HepG2 (cell line): Measurements from ENCODE around the gene PPP2R5C. TPM values are rescaled to one million over a fixed set of nuclear protein-coding genes. Genes with fewer than 3 reads are reported as not detected.

Experiments
- ATAC-seq: fragments of 200-7000 bp; cut with Tn5 transposase; 3 replicates; pipeline ENCODE4 v1.9.1; 2020; ENCODE audit warnings: mild to moderate bottlenecking, moderate library complexity
- BruUV-seq: library from RNA; stranded (reverse); fragments of 400-500 nt; replicated peaks from 2 replicates; lab custom pipeline; 2021; lab: Mats Ljungman, UMichigan
- CTCF ChIA-PET: fragments of 300-600 bp; formaldehyde crosslinking; extraction: SDS; loops from one replicate; lab custom pipeline; 2021; ENCODE audit warnings: low total read pairs, inconsistent platforms, low intra/inter-chr PET ratio; lab: Yijun Ruan, JAX
- POLR2A ChIA-PET: fragments of 350-600 bp; sonication (Branson Sonifier 250); formaldehyde crosslinking; loops from one replicate; lab custom pipeline; 2020; ENCODE audit warnings: antibody characterized with exemption, inconsistent platforms; lab: Yijun Ruan, JAX
- DNase-seq: peaks from one replicate; pipeline ENCODE4 v3.0.0-alpha.2; 2015; ENCODE audit warnings: low spot score
- FAIRE-seq: peaks from 3 replicates; lab custom pipeline; 2011; peaks lifted over from hg19 to GRCh38; lab: Jason Lieb, UNC
- H2AFZ ChIP-seq: one replicate; pipeline ENCODE4 v1.6.1; 2011; ENCODE audit warnings: low read length, inconsistent platforms
- H3K27ac ChIP-seq: fragments of 300-600 bp; 3 replicates; pipeline ENCODE4 v1.8.0; 2011; ENCODE audit warnings: mixed run types, mild to moderate bottlenecking, mixed read lengths, low read length, inconsistent platforms; ENCODE audit not compliant: insufficient read depth; ENCODE audit errors: extremely low read length
- H3K27me3 ChIP-seq, 2 experiments: fragments of 200-600 bp in 1 of 2; 2 replicates in 1 of 2; 3 replicates in 1 of 2; pipeline versions ENCODE4 v1.6.0 to v1.8.0; 2011; ENCODE audit warnings: low read length in 2 of 2, mild to moderate bottlenecking in 2 of 2, moderate library complexity in 2 of 2, inconsistent platforms in 1 of 2; ENCODE audit not compliant: insufficient read depth in 2 of 2, control insufficient read depth in 1 of 2
- H3K36me3 ChIP-seq, 2 experiments: fragments of 200-600 bp in 1 of 2; replicated peaks in 1 of 2; 2 replicates in 1 of 2; 3 replicates in 1 of 2; pipeline versions ENCODE4 v1.5.1 to v1.8.0; 2011; ENCODE audit warnings: low read length in 2 of 2, inconsistent platforms in 1 of 2; ENCODE audit not compliant: insufficient read depth in 2 of 2, control insufficient read depth in 1 of 2
- H3K4me1 ChIP-seq: 2 replicates; pipeline ENCODE4 v1.5.1; 2012; ENCODE audit warnings: low read length, inconsistent platforms; ENCODE audit not compliant: insufficient read depth
- H3K4me2 ChIP-seq: 2 replicates; pipeline ENCODE4 v1.6.0; 2011; ENCODE audit warnings: low read depth, low read length, inconsistent platforms
- H3K4me3 ChIP-seq, 3 experiments: fragments of 200-600 bp in 1 of 3; sonication (generic), shearing (Covaris generic) in 1 of 3; replicated peaks in 1 of 3; 2 replicates each; pipeline ENCODE4 v1.5.1; 2011 to 2016; ENCODE audit warnings: low read length in 3 of 3, inconsistent platforms in 2 of 3, low read depth in 2 of 3, mild to moderate bottlenecking in 2 of 3, control low read depth in 1 of 3, mixed read lengths in 1 of 3; ENCODE audit not compliant: insufficient read depth in 1 of 3
- H3K79me2 ChIP-seq: one replicate; pipeline ENCODE4 v1.6.1; 2011; ENCODE audit warnings: low read length, inconsistent platforms; ENCODE audit not compliant: insufficient read depth
- H3K9ac ChIP-seq: 2 replicates; pipeline ENCODE4 v1.6.0; 2011; ENCODE audit warnings: mild to moderate bottlenecking, low read depth, low read length, inconsistent platforms; ENCODE audit not compliant: insufficient read depth
- H3K9me3 ChIP-seq: 2 replicates; pipeline ENCODE4 v1.5.1; 2012; ENCODE audit warnings: mild to moderate bottlenecking, low read length
- H4K20me1 ChIP-seq: 2 replicates; pipeline ENCODE4 v1.6.0; 2011; ENCODE audit warnings: inconsistent platforms, mild to moderate bottlenecking, low read length, moderate library complexity; ENCODE audit not compliant: insufficient read depth
- JDP2 ChIP-seq: sonication (generic); formaldehyde crosslinking; IDR thresholded peaks from 2 replicates; pipeline ENCODE4 v1.8.1; 2022; ENCODE audit warnings: missing genetic modification reagents, borderline replicate concordance
- POLR2AphosphoS5 ChIP-seq: IDR thresholded peaks from 2 replicates; pipeline ENCODE4 v1.6.1; 2012; ENCODE audit warnings: low read depth, low read length
- ZSCAN31 ChIP-seq: sonication (generic); formaldehyde crosslinking; IDR thresholded peaks from 2 replicates; pipeline ENCODE4 v1.5.0; 2020; ENCODE audit warnings: low read depth, mild to moderate bottlenecking, missing genetic modification reagents
- WGBS: methylation state at CpG from one replicate; pipeline ENCODE4 v1.1.6; 2017; ENCODE audit warnings: low lambda C conversion rate; 5-methylcytosine and 5-hydroxymethylcytosine counted together
- in situ Hi-C: cut with HindIII; loops from 2 replicates; pipeline ENCODE4 v1.10.0; 2017; ENCODE audit warnings: low pct_unique_long_range_greater_than_20kb; ENCODE audit not compliant: extremely low pct_ligation_motif_present
- intact Hi-C: fragments of 100-400 bp; cut with micrococcal nuclease; formaldehyde crosslinking; loops from one replicate; pipeline ENCODE4 v1.10.0; 2022; ENCODE audit not compliant: unreplicated experiment
- polyA plus RNA-seq, 8 experiments: library from polyadenylated mRNA; depleted of rRNA in 3 of 8; stranded (reverse) in 7 of 8; unstranded in 1 of 8; fragments of >200 nt; fragmentation: Illumina TruSeq in 4 of 8; extraction: Trizol in 4 of 8; gene quantifications; 2 replicates each; pipeline versions ENCODE4 v1.2.1 to v1.2.3, GENCODE V29; 2011 to 2016; ENCODE audit warnings: low read depth in 4 of 8, missing spikeins in 1 of 8, mixed read lengths in 1 of 8; ENCODE audit not compliant: insufficient read depth in 1 of 8
- total RNA-seq, 5 experiments: library from RNA; depleted of rRNA; stranded (reverse); fragments of >200 nt; fragmentation: Illumina TruSeq; extraction: Trizol; gene quantifications; 2 replicates each; pipeline ENCODE4 v1.2.3, GENCODE V29; 2016; ENCODE audit warnings: low read depth in 1 of 5
- TF ChIP-seq, protein P1 (sequence below): sonication (generic); formaldehyde crosslinking; IDR thresholded peaks from 2 replicates; pipeline ENCODE4 v1.5.0; 2020; ENCODE audit warnings: mild to moderate bottlenecking, missing genetic modification reagents, borderline replicate concordance

The PPP2R5C gene
- total and polyA plus RNA-seq, 2 of the 13 experiments (the other 11 are each of a cell fraction or from before 2014, with no cell fraction given): 74.3 to 78.5 TPM

- TF ChIP-seq, protein P1, sequence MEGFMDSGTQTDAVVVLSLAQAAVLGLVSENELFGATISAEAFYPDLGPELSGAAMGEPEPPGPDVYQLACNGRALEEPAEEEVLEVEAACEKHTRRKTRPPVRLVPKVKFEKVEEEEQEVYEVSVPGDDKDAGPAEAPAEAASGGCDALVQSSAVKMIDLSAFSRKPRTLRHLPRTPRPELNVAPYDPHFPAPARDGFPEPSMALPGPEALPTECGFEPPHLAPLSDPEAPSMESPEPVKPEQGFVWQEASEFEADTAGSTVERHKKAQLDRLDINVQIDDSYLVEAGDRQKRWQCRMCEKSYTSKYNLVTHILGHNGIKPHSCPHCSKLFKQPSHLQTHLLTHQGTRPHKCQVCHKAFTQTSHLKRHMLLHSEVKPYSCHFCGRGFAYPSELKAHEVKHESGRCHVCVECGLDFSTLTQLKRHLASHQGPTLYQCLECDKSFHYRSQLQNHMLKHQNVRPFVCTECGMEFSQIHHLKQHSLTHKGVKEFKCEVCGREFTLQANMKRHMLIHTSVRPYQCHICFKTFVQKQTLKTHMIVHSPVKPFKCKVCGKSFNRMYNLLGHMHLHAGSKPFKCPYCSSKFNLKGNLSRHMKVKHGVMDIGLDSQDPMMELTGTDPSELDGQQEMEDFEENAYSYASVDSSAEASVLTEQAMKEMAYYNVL (CRISPR knock-in tag): no peak
These were observed 116.3 kb downstream of the PPP2R5C start (continued) for GRCh38 chr14:101877766-101878165.

DNA sequence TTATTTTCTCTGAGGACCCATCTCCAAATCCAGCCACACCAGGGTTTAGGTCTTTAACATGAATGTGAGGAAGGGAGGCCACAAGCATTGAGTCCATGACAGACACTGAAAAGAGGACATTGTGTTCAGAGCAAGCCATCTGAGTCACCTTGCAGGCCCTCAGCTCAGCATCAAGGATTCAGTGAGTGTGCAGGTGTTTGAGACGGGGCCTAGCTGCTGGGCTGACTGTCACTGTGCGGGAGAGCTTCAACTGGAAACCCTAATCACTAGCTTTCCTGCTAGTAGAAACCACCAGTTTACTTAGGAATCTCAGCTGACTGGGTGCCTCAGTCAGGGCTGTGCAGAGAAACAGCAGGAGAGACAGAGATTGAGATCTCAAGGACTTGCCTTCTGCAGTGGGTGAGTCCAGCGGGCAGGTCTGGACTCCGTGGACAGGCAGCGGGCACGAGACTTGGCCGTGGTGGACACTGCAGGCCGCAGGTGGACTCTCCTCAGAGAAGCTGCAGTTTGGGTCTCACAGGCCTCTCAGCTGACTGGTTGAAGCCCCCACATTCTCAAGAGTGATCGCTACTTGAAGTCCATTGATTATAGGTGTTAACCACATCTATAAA lies 116.8 kb downstream of the PPP2R5C start:
- H3K9ac ChIP-seq: no peak overlapping the region
- ChIA-PET POLR2A (no interaction called here), CTCF (no interaction called here)
- H3K4me2 ChIP-seq: no peak overlapping the region
- H2AFZ ChIP-seq: no peak overlapping the region
- H3K9me3 ChIP-seq: no peaks in the 10 kb centered on the region
- H3K27ac ChIP-seq: no peak overlapping the region
- H3K79me2 ChIP-seq: peaks cover 3% of the 10 kb centered on the region
- ATAC-seq (no peak), FAIRE-seq (no peak), DNase-seq (no peak)
- no peaks in the 10 kb centered on the region for H3K4me1 ChIP-seq
- no peak overlapping the region for H3K4me3 ChIP-seq
- WGBS: 96% methylated on average over 6 of the region's 9 CpGs
- intact Hi-C loops (no loop called here), in situ Hi-C loops (no loop called here)
- H4K20me1 ChIP-seq: peaks cover 2% of the 10 kb centered on the region; the same call in 1 of the 2 replicates
- peaks cover 3 to 25% of the 10 kb centered on the region in 2 experiments; a peak in 4 of 5 replicates for H3K36me3 ChIP-seq
- BruUV-seq: no TSS peak
- no peaks in the 10 kb centered on the region for H3K27me3 ChIP-seq
- TF ChIP-seq ZSCAN31: no peak
- no peak for TF ChIP-seq POLR2AphosphoS5
- no peak for TF ChIP-seq JDP2 (CRISPR knock-in tag)
